ENCODE results near the gene TBC1D9. TPM values are rescaled to one million over a fixed set of nuclear protein-coding genes. Genes with fewer than 3 reads are reported as not detected.

Gene TBC1D9
- total RNA-seq, 2 donors from 2014 or later, result 22.3 to 29.0 TPM

DNA sequence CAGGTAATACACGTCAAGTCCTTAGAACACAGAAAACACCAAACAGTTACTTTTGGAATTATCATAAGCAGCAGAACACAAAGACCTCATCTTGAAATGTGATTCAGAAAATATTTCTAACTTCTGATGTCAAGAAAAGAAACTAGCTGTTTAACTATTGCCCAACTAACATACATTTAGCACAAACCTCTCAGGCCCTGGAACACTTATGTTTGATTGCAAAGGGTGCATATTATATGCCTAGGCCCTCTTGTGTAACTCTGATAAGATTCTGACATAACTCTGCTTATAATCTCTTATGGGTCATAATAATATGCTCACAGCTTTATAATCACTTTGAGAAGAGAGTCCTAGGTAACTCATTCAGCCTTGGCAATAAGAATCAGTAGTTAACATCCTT lies 62.6 kb downstream of the TBC1D9 start:
- Mint-ChIP-seq H3K9me3 (no peaks in the 10 kb centered on the region), H3K36me3 (ENCODE audit: low read depth) (peaks cover 2% of the 10 kb centered on the region), H3K4me1 (peaks cover 38% of the 10 kb centered on the region), H3K4me3 (no peak overlapping the region), H3K27ac (no peak overlapping the region), H3K27me3 (ENCODE audit: insufficient read depth) (peaks cover 22% of the 10 kb centered on the region)
- Histone ChIP-seq H3K36me3 (ENCODE audit: control insufficient read depth, insufficient read depth, low read length) (peaks cover 8% of the 10 kb centered on the region), H3K9me3 (ENCODE audit: control insufficient read depth, low read length) (no peaks in the 10 kb centered on the region), H3K4me1 (ENCODE audit: control insufficient read depth, insufficient read depth, low read length) (peaks cover 16% of the 10 kb centered on the region), H3K4me3 (ENCODE audit: low read length) (no peak overlapping the region), H3K9ac (ENCODE audit: extremely low read depth, low read length, poor library complexity, severe bottlenecking) (no peak overlapping the region), H3K27me3 (ENCODE audit: control insufficient read depth, insufficient read depth, low read length, poor library complexity, severe bottlenecking) (no peaks in the 10 kb centered on the region), H3K27ac (ENCODE audit: low read depth, low read length) (no peak overlapping the region)
- TF ChIP-seq, protein P1, sequence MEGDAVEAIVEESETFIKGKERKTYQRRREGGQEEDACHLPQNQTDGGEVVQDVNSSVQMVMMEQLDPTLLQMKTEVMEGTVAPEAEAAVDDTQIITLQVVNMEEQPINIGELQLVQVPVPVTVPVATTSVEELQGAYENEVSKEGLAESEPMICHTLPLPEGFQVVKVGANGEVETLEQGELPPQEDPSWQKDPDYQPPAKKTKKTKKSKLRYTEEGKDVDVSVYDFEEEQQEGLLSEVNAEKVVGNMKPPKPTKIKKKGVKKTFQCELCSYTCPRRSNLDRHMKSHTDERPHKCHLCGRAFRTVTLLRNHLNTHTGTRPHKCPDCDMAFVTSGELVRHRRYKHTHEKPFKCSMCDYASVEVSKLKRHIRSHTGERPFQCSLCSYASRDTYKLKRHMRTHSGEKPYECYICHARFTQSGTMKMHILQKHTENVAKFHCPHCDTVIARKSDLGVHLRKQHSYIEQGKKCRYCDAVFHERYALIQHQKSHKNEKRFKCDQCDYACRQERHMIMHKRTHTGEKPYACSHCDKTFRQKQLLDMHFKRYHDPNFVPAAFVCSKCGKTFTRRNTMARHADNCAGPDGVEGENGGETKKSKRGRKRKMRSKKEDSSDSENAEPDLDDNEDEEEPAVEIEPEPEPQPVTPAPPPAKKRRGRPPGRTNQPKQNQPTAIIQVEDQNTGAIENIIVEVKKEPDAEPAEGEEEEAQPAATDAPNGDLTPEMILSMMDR (conservative IDR thresholded peaks at IDR 0.05), result no peak
- no peak for DNase-seq
- 100% methylated on average over 1 of the region's 1 CpG for WGBS, 2 experiments (ENCODE audit: insufficient coverage in 1 of 2, insufficient read length in 1 of 2)

DNA sequence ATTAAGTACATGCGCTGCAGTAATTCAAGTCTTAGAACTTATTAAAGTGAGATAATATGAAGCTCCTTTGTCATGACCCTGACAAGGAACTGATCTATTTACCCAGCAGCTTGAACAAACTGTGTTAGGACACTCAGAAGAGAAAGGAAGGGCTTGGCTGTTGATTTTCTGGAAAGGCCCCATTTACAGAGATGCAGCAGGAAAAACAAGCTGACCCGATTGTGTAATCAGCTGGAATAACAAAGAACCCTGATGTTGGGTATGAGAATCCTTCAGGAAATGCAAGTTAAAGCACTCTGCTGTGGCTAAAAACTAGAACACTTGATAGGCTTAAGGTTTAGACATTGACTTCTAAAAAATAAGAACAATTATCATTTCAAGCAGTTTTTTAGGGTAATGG lies 64.8 kb downstream of the TBC1D9 start:
- no peak overlapping the region for H3K27ac Mint-ChIP-seq
- H3K9me3 ChIP-seq (ENCODE audit: control insufficient read depth, low read length), result no peaks in the 10 kb centered on the region
- no peaks in the 10 kb centered on the region for H3K27me3 ChIP-seq (ENCODE audit: control insufficient read depth, insufficient read depth, low read length, poor library complexity, severe bottlenecking)
- H3K27ac ChIP-seq (ENCODE audit: low read depth, low read length), result no peak overlapping the region
- 38 to 77% methylated on average over 1 to 2 of the region's 2 CpGs for WGBS, 2 experiments (ENCODE audit: insufficient coverage in 1 of 2, insufficient read length in 1 of 2)
- H3K4me1 ChIP-seq (ENCODE audit: control insufficient read depth, insufficient read depth, low read length), result peaks cover 11% of the 10 kb centered on the region
- no peak overlapping the region for H3K4me3 ChIP-seq (ENCODE audit: low read length)
- H3K4me1 Mint-ChIP-seq, result peaks cover 29% of the 10 kb centered on the region
- H3K27me3 Mint-ChIP-seq (ENCODE audit: insufficient read depth), result peaks cover 22% of the 10 kb centered on the region
- H3K36me3 Mint-ChIP-seq (ENCODE audit: low read depth), result peaks cover 2% of the 10 kb centered on the region
- H3K4me3 Mint-ChIP-seq, result no peak overlapping the region
- no peak overlapping the region for H3K9ac ChIP-seq (ENCODE audit: extremely low read depth, low read length, poor library complexity, severe bottlenecking)
- H3K36me3 ChIP-seq (ENCODE audit: control insufficient read depth, insufficient read depth, low read length), result peaks cover 5% of the 10 kb centered on the region
- no peak for DNase-seq
- TF ChIP-seq, protein P1 (conservative IDR thresholded peaks at IDR 0.05), result no peak
- no peaks in the 10 kb centered on the region for H3K9me3 Mint-ChIP-seq

DNA sequence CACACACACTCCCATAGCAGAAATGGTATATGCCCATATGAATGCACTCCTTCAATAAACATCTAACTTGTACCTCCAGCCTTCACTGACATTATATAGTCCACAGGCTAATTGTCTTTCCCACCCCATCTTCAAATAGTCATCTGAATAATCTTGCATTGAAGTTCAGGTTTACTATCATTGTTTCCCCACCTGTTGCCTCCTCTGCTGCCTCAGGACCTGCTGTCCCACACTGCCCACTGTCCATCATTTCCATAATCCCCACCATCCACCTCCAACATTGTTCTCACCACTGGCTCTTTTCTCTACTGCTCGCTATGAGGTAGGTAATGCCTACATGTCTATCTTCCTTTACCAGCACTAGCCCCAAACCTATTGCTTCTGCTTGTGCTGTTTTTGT lies 66.1 kb downstream of the TBC1D9 start:
- Histone ChIP-seq H3K4me1 (ENCODE audit: control insufficient read depth, insufficient read depth, low read length) (peaks cover 11% of the 10 kb centered on the region), H3K27ac (ENCODE audit: low read depth, low read length) (no peak overlapping the region), H3K9ac (ENCODE audit: extremely low read depth, low read length, poor library complexity, severe bottlenecking) (no peak overlapping the region), H3K4me3 (ENCODE audit: low read length) (no peak overlapping the region), H3K9me3 (ENCODE audit: control insufficient read depth, low read length) (no peaks in the 10 kb centered on the region), H3K36me3 (ENCODE audit: control insufficient read depth, insufficient read depth, low read length) (peaks cover 18% of the 10 kb centered on the region), H3K27me3 (ENCODE audit: control insufficient read depth, insufficient read depth, low read length, poor library complexity, severe bottlenecking) (no peaks in the 10 kb centered on the region)
- no peak for DNase-seq
- TF ChIP-seq, protein P1 (conservative IDR thresholded peaks at IDR 0.05), result no peak
- Mint-ChIP-seq H3K27ac (no peak overlapping the region), H3K4me3 (no peak overlapping the region), H3K27me3 (ENCODE audit: insufficient read depth) (peaks cover 22% of the 10 kb centered on the region), H3K36me3 (ENCODE audit: low read depth) (peaks cover 7% of the 10 kb centered on the region), H3K9me3 (no peaks in the 10 kb centered on the region), H3K4me1 (peaks cover 28% of the 10 kb centered on the region)
- WGBS, 2 experiments (ENCODE audit: insufficient coverage in 1 of 2, insufficient read length in 1 of 2), result 100% methylated on average over 1 of the region's 1 CpG; no CpG with 5 or more reads in 1 of the 2 experiments

Data from endodermal cell (in vitro differentiated cells).